GM21619 (cell line): ENCODE data around the gene NOTO.

Experiments used
- ATAC-seq: cut with Tn5 transposase; IDR thresholded peaks from one replicate; pipeline ENCODE4 v1.9.1; 2021; ENCODE audit not compliant: unreplicated experiment

Gene NOTO

DNA sequence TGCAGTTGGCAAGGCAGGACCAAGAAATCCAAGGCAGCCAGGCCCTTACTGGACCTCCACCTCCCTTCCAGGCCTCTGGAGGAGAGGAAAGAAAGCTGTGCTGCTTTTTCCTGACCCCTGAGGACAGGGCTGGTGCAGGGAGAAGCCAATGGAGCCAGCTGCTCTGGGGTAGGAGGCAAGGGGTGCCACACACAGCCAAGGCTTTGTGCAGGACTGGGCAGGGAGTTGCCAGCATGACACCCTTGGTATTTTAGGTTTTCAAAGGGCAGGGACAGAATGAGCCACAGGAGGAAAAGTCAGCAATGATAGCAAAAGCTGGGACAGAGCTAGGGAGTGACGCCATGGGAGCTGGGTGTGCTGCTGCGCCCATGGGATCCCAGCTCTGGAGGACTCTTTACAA is 54.6 kb downstream of the NOTO start:
- no peak for ATAC-seq

- ATAC-seq = no peak
Measured at GRCh38 chr2:73257425-73258125, 55.2 kb downstream of the NOTO start.

DNA sequence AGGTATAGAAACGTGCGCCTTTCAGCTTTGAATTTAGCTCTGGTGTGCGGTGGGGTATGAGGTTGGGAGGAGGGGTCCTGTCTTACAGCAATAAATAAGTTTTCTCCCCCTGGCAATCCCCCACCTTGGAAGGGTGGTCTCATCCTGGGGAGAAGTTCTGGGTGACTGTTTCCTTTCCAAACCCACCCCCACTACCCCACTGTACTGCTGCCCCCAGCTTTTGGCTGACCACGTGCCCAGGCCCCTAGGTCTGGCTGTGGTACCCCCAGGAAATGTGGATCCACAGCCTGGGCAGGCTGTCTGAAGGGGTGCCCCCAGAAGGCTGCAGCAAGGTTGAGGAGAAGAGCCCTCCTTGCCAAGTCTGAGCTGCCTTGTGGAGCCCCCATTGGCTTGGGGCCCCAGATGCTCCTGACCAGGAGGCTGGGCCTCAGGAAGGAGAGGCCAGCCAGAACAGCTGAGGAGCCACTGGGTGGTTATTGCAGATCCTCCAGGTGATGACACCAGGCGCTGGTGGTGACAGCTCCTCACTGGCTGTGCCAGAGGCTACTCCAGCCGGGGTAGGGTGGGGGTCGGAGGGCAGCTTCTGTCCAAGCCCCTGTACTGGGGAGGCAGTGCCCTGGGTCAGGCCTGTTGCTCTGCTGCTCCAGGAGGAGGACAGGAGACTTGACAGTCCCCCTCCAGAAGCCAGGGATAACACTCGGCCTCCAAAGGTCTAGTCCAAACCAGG is 56.0 kb downstream of the NOTO start:
- ATAC-seq = no peak

GRCh38 chr2:73258913-73259215 is 56.5 kb downstream of the NOTO start:
- no peak for ATAC-seq

DNA sequence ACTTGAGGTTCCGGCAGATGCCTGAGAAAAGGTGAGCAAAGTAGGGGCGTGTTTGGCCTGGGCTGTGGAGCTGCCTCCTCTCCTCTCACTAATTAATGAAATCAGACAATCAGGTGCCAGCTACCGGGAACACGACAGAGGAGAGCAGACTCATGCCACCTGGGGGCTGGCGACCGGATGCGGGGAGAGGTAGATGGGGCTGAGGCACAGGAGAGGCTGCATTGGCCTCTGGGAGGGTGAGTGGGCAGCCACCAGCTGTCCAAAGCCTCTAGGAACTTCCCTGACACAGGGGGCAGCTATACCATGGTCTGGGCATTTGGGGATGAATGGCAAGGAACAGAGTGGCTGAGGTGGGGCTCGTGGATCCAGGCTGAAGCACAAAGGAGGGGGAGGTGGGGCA is 56.9 kb downstream of the NOTO start:
- no peak for ATAC-seq

DNA sequence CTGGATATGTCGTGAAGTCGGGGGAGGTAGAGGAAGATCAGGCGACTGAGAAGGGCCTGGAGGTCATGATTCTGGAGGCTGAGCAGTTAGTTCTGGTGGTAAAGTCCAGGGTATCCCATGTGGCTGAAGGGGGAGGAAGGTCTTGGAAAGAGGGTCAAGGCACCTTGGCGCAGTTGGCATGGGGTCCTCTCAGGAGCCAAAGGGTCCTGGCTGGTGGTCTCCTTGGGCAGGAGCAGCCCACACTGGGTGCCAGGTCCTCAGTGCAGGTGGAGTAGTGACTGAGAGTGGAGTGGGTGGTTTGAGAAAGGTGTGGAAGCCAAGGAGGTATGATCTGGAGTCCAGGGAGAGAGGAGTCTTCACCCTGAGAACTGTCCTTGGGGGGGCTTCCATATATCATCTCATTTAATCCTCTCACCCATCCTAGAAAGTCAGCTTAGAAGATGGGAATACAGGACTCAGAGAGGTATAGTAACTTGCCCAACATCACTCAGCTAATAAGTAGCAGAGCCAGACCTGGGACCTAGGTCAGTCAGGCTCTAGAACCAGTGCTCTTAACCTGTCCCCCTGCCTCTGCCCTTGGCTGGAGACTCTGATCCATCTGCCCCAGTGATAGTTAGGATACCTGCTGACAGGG is 57.4 kb downstream of the NOTO start:
- no peak for ATAC-seq

- no peak for ATAC-seq
Measured at GRCh38 chr2:73260338-73260984, 58.1 kb downstream of the NOTO start.
